Spinal cord (tissue), 10 donors: ENCODE measurements around the gene IL37. TPM values are rescaled to one million over a fixed set of nuclear protein-coding genes. Genes with fewer than 3 reads are reported as not detected.

Experiments
- DNase-seq, 6 donors: peaks; one replicate each; pipeline versions ENCODE4 v3.0.0 to v3.0.0-alpha.2; 2013 to 2015; ENCODE audit warnings: low spot score in 6 of 6, low read depth in 4 of 6
- H3K27ac ChIP-seq: one replicate; pipeline ENCODE4 v1.5.1; 2013; ENCODE audit warnings: low read depth, low read length, control low read depth
- H3K27me3 ChIP-seq: one replicate; pipeline ENCODE4 v1.6.1; 2013; ENCODE audit warnings: low read length; ENCODE audit not compliant: control insufficient read depth, insufficient read depth
- H3K36me3 ChIP-seq: one replicate; pipeline ENCODE4 v1.6.1; 2013; ENCODE audit warnings: low read length; ENCODE audit not compliant: control insufficient read depth, insufficient read depth
- H3K4me1 ChIP-seq: one replicate; pipeline ENCODE4 v1.6.1; 2013; ENCODE audit warnings: low read length; ENCODE audit not compliant: control insufficient read depth, insufficient read depth
- H3K4me3 ChIP-seq: one replicate; pipeline ENCODE4 v1.5.1; 2013; ENCODE audit warnings: low read depth, low read length, control low read depth
- H3K9me3 ChIP-seq: one replicate; pipeline ENCODE4 v1.6.1; 2013; ENCODE audit warnings: low read length; ENCODE audit not compliant: control insufficient read depth, insufficient read depth
- WGBS: methylation state at CpG from one replicate; pipeline ENCODE4 v1.1.5; 2013; ENCODE audit warnings: missing lambda C conversion rate; ENCODE audit not compliant: insufficient coverage; 5-methylcytosine and 5-hydroxymethylcytosine counted together
- polyA plus RNA-seq, 2 donors: library from polyadenylated mRNA; unstranded; fragments of 120-200 nt; gene quantifications; one replicate each; pipeline ENCODE4 v1.2.1, GENCODE V29; 2013; ENCODE audit not compliant: insufficient read length in 2 of 2
- total RNA-seq, 2 donors: library from RNA; depleted of rRNA in 1 of 2; stranded (reverse); fragments of 120-200 nt in 1 of 2; fragments of >200 nt in 1 of 2; gene quantifications; one replicate each; pipeline versions ENCODE4 v1.2.3 to v1.2.4, GENCODE V29; 2013 to 2014
- donor health status: healthy.

The IL37 gene
- total and polyA plus RNA-seq, 4 donors, result 0.28 TPM; not detected in 3

DNA sequence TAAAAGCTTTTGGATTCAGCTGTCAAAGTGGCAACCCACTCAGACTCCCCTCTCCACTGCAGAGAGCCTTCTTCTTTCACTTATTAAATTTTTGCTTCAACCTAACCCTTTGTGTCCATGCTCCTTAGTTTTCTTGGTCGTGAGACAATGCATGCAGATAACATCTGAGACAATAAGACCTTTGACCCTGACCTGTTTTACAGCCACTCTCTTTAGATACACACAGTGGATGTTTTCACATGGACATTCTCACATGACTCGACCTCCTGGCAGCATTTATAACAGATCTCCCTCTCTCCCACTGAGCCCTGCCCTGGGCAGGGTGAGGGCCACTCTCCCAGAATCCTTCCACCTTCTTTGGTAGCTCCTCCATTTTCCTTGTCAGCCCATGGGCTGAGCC is 36.4 kb downstream of the IL37 start:
- Histone ChIP-seq H3K4me3 (no peak overlapping the region), H3K4me1 (no peaks in the 10 kb centered on the region), H3K9me3 (peaks cover 6% of the 10 kb centered on the region), H3K27ac (no peak overlapping the region), H3K36me3 (no peaks in the 10 kb centered on the region), H3K27me3 (no peaks in the 10 kb centered on the region)
- 35% methylated on average over 2 of the region's 2 CpGs for WGBS
- DNase-seq, result no peak

DNA sequence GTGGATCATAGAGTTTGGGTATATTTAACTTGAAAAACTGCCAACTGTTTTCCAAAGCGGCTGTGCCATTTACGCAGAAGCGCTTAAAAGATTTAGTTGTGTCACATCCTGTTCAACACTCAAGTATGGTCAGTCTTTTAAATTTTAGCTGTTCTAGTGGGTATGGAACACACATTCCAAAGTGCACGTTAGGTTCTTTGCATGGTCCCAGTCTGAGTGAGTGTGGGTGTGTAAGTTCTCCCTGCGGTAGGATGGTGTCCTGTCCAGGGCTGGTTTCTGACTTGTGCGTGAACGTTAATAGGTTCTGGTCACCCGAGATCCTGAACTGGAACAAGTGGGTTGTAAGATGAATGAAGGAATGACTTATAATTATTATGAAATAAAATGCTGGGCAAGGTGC is 38.5 kb downstream of the IL37 start:
- DNase-seq, result no peak
- Histone ChIP-seq H3K36me3 (no peaks in the 10 kb centered on the region), H3K27ac (no peak overlapping the region), H3K27me3 (no peaks in the 10 kb centered on the region), H3K4me3 (no peak overlapping the region), H3K4me1 (no peaks in the 10 kb centered on the region), H3K9me3 (peaks cover 6% of the 10 kb centered on the region)
- WGBS, result 81% methylated on average over 8 of the region's 8 CpGs

DNA sequence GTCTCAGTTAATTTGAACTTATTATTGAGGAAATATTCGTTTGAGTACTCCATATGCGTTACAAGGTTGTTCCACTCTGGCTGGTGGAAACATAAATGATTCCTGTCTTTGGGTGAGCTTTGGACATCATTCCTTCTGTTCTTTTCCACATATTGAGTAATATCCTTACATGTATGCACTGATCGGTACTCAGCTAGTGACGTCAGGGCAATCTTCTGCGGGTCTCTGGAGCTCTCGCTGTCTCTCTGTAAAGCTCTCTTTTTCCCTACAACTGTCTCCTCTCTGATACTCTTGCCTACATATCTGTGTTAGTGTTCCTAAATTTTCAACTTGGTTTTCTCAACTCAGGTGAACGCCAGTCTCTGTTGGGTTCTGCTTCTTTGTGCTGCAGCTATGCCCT is 43.4 kb downstream of the IL37 start:
- H3K27ac ChIP-seq, result no peak overlapping the region
- H3K9me3 ChIP-seq, result no peaks in the 10 kb centered on the region
- no peak overlapping the region for H3K4me3 ChIP-seq
- no peaks in the 10 kb centered on the region for H3K4me1 ChIP-seq
- H3K27me3 ChIP-seq, result no peaks in the 10 kb centered on the region
- H3K36me3 ChIP-seq, result no peaks in the 10 kb centered on the region
- DNase-seq, result no peak
- whole genome bisulfite sequencing, result 88% methylated on average over 6 of the region's 7 CpGs

DNA sequence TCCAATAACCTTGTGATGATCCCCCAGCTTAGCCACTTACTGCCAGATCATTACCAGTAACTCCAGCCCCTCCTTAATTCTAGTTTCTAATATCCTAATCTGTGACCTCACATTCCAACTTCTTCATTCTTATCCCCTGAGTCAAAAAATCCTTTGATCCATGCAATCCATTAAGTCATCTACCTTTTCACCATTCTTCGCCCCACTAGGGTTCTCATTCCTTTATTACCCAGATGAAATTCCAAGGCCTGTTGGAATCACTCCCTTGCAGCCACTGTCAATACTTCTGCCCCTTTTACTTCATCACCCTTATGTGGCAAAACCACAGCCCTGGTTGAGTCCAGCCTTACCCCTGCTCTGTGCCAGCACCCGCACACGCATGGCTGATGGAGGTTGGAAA is 46.5 kb downstream of the IL37 start:
- WGBS, result 97% methylated on average over 3 of the region's 3 CpGs
- H3K4me3 ChIP-seq, result no peak overlapping the region
- DNase-seq, result no peak

DNA sequence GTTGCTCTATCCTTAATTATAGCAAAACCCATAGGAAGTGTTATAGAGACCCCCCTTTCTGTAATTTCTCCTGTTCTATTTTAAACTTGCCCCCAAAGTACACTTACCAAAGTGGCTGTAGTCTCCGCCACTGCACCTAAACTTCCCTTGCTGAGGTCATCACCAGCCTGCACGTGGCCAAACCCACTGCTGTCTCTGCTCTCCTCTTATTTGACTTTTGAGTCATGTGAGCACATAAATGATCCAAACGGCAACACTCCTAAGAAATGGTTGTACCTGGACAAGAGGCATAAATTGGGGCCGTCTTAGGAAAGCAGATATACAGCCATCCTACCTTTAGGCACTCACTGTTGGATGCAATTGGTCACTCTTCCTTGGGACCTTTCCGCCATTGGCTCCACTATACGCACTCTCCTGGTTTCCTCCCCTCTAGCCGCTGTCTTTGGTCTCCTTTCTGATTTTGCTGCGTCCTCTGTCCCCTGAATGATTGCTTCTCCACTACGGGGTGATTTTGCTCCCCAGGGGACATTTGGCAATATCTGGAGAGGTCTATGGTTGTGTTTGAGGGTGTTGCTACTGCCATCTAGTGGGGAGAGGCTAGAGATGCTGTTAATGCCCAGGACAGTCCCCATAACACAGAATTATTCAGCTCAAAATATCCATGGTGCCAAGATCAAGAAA is 47.6 kb downstream of the IL37 start:
- Histone ChIP-seq H3K4me3 (no peak overlapping the region), H3K36me3 (no peaks in the 10 kb centered on the region), H3K4me1 (no peaks in the 10 kb centered on the region), H3K27ac (no peak overlapping the region), H3K27me3 (no peaks in the 10 kb centered on the region), H3K9me3 (no peaks in the 10 kb centered on the region)
- 91% methylated on average over 3 of the region's 9 CpGs for WGBS
- peak in 5 of 6 donors; percentile 22 to 90 (median 35) for DNase-seq

More for the DNA sequence above, 46.5 kb downstream of the IL37 start:
- Histone ChIP-seq H3K4me1 (no peaks in the 10 kb centered on the region), H3K27me3 (no peaks in the 10 kb centered on the region), H3K9me3 (no peaks in the 10 kb centered on the region), H3K36me3 (no peaks in the 10 kb centered on the region), H3K27ac (no peak overlapping the region)

DNA sequence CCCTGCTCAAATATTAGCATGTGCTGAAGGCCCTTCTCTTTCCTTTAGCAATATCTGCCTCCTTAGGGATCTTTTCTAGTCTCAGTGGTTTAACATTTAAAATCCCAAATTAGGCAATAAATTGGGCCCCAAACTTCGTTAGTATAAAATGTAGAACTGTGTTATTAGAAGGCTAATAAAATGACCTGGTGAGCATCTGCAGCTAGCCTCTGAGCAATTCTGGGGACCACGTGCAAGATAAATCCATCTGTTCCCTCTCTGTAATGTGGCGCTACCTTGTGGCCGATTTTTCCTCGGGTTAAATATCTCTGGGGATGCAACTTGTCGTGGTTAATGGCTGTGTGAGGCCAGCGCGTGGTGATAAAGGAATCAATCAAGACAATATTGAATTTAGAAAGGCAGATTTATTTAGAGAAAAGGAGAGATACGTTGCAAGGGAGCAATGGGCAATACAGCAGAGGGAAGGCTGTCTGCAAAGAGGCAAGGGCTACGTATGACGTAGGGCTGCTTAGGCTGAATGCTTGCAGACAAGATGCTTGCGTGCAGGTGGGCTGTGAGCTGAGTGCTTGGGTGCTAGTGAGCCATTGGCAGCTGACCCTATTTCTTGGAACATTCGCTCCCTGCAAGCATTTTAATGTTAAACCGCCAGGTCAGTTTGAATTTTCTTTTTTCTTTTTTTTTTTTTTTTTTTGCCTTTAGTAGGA is 48.3 kb downstream of the IL37 start:
- Histone ChIP-seq H3K4me1 (no peaks in the 10 kb centered on the region), H3K9me3 (no peaks in the 10 kb centered on the region), H3K27me3 (no peaks in the 10 kb centered on the region), H3K36me3 (no peaks in the 10 kb centered on the region), H3K27ac (no peak overlapping the region), H3K4me3 (no peak overlapping the region)
- 45% methylated on average over 11 of the region's 14 CpGs for WGBS
- peak in 2 of 6 donors; percentile 10 to 71 for DNase-seq

DNA sequence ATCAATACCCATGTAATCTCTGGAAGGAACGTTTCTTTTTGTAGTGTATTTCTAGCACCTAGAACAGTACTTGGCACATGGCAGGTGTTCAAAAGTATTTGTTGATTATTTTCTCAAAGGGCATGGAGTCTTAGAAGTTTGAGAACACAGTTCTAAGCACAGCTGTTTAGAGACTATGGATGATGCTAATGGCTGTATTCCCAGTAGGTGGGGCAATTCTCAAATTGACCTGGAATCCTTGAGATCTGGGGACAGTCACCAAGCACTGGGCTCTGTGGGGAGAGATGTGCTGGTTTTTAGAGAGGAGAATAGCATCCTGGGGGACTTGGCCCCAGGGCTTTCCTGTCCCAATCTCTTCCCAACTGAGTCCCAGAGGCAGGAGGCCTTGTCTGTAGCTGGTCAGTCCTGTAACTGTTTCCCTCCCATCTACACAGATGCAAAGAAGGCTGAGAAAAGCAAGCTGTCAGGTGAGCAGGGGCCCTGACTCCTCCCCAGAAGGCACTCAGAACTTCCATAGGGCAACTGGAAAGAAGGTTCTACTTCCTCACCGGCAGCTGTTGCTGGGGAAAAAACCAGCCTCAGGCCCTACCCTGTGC is 49.4 kb downstream of the IL37 start:
- WGBS, result 100% methylated on average over 1 of the region's 2 CpGs
- Histone ChIP-seq H3K9me3 (no peaks in the 10 kb centered on the region), H3K27ac (no peak overlapping the region), H3K27me3 (no peaks in the 10 kb centered on the region), H3K4me3 (no peak overlapping the region), H3K4me1 (no peaks in the 10 kb centered on the region), H3K36me3 (no peaks in the 10 kb centered on the region)
- no peak for DNase-seq

DNA sequence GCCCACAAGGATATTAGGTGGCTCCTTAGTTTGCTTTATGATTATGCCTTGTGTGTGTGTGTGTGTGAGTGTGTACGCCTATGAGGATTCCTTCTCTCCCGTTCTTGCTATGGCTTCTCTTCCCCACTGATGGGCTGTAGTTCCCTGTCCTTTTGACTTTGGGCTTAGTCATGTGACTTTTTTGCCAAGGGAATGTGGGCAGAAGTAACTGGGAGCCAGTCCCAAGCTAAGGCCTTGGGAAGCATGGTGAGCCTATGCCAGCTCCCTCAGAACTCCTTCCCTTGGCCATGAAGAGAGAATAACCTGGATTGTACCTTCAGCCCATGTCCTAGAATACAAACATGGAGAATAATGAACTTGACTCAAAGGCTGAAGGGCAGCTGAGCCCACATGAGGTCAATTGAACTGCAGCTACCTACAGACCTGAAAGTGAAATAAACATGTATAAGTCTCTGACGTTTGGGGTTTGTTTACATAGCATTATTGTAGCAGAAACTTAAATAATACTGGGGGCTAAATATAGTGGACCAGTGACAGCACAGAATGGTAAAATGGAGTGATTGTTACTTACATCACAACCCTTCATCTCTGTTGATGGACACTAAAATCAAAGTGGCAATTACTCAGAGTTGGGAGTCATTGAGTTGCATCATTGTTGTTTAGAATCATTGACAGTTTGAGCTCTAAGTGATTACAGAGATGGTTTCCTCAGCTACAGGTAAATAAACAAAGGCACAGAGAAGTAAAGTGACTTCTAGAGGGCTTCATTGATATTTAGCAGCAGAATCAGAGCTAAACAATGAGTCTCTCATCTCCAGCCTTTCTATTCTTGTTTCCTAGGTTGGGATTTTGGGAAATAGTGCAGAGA is 51.6 kb downstream of the IL37 start:
- Histone ChIP-seq H3K27ac (no peak overlapping the region), H3K36me3 (no peaks in the 10 kb centered on the region), H3K4me1 (no peaks in the 10 kb centered on the region), H3K27me3 (no peaks in the 10 kb centered on the region), H3K4me3 (no peak overlapping the region), H3K9me3 (no peaks in the 10 kb centered on the region)
- DNase-seq, result no peak
- WGBS, result no CpG with 5 or more reads among the region's 3 CpGs

DNA sequence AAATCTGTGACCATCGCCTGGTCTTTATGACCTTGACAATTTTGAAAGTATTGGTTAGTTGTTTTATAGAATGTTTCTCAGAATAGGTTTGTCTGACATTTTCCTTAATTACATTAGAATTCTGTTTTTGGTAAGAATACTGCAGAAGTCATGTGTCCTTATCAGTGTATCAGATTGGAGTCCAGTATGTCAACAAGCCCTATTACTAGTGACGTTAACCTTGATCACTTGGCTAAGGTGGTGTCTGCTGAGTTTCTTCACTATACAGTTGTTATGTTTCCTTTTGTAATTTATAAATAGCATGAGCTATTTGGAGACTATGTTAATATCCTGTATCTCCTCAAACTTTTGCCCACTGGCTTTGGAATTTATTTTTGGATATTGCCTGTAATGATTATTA is 56.1 kb downstream of the IL37 start:
- H3K27me3 ChIP-seq, result no peaks in the 10 kb centered on the region
- H3K4me1 ChIP-seq, result no peaks in the 10 kb centered on the region
- H3K4me3 ChIP-seq, result no peak overlapping the region
- no peaks in the 10 kb centered on the region for H3K9me3 ChIP-seq
- DNase-seq, result no peak
- H3K27ac ChIP-seq, result no peak overlapping the region
- WGBS, result no CpG with 5 or more reads among the region's 2 CpGs
- no peaks in the 10 kb centered on the region for H3K36me3 ChIP-seq
